Measurements from ENCODE around the gene C10orf53. TPM values are rescaled to one million over a fixed set of nuclear protein-coding genes. Genes with fewer than 3 reads are reported as not detected.

C10orf53 gene
- total RNA-seq, 1 experiment from 2014 or later = not detected

GRCh38 chr10:49643241-49644034, 36.0 kb upstream of the C10orf53 start (continued):
- TF ChIP-seq ERG (CRISPR knock-in tag; IDR thresholded peaks at IDR 0.05) (no peak), NR3C1 (CRISPR knock-in tag; conservative IDR thresholded peaks at IDR 0.05; ENCODE audit: low read depth) (no peak), SP1 (CRISPR knock-in tag; conservative IDR thresholded peaks at IDR 0.05) (no peak), FOXJ3 (CRISPR knock-in tag; IDR thresholded peaks at IDR 0.05; ENCODE audit: borderline replicate concordance) (no peak), ZNF121 (CRISPR knock-in tag; IDR thresholded peaks at IDR 0.05) (no peak), ZNF532 (CRISPR knock-in tag; IDR thresholded peaks at IDR 0.05; ENCODE audit: borderline replicate concordance) (no peak), TP53 (CRISPR knock-in tag; IDR thresholded peaks at IDR 0.05) (no peak), HMGXB4 (CRISPR knock-in tag; IDR thresholded peaks at IDR 0.05) (no peak), ZMAT4 (CRISPR knock-in tag; IDR thresholded peaks at IDR 0.05) (no peak), NFYB (CRISPR knock-in tag; conservative IDR thresholded peaks at IDR 0.05; ENCODE audit: low read depth) (no peak), JUN (CRISPR knock-in tag; IDR thresholded peaks at IDR 0.05) (no peak), ZSCAN18 (CRISPR knock-in tag; IDR thresholded peaks at IDR 0.05) (no peak), GTF2I (CRISPR knock-in tag; conservative IDR thresholded peaks at IDR 0.05) (no peak), AR (CRISPR knock-in tag; IDR thresholded peaks at IDR 0.05) (no peak), FOXP1 (CRISPR knock-in tag; IDR thresholded peaks at IDR 0.05; ENCODE audit: borderline replicate concordance) (no peak), FOXP4 (CRISPR knock-in tag; IDR thresholded peaks at IDR 0.05) (no peak)

Measured in WTC11 (cell line).